ENCODE measurements around the gene METTL25. TPM values are rescaled to one million over a fixed set of nuclear protein-coding genes. Genes with fewer than 3 reads are reported as not detected.

The METTL25 gene
- total RNA-seq, 4 donors from 2014 or later: 6.1 to 16.8 (median 12.3) TPM

DNA sequence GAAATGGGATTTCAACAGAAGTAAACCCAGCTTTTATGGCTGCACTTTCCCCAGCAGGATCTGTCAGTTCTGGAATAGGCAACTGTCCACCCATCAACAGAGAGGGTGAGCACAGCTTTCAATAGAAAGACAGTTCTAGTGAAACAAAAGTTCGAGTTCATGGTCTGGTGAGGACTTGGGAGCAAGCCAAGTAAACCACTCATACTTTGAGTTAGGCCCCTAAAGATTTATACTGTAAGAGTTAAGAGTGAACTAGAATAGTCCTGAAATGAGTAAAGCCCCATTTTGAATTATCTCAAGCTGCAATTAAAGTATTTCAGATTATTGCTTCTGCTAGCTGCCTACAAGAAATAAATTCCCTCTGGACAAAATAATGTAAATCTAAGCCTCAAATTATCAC lies 82.6 kb downstream of the METTL25 start:
- H3K4me3 ChIP-seq: no peak overlapping the region
- WGBS, 2 donors: 52% methylated on average over 1 of the region's 1 CpG
- no peak overlapping the region for H3K27ac ChIP-seq
- no peaks in the 10 kb centered on the region for H3K27me3 ChIP-seq
- peaks cover 0 to 56% (median 0%) of the 10 kb centered on the region in 3 donors for H3K36me3 ChIP-seq
- H3K4me1 ChIP-seq: no peaks in the 10 kb centered on the region
- no peaks in the 10 kb centered on the region for H3K9me3 ChIP-seq
- TF ChIP-seq CTCF (IDR thresholded peaks at IDR 0.05) (no peak), EP300 (IDR thresholded peaks at IDR 0.05) (no peak), POLR2A (IDR thresholded peaks at IDR 0.05) (no peak)
- DNase-seq (ENCODE audit: low spot score in 2 of 2): no peak

GRCh38 chr12:82448911-82449578 lies 90.7 kb downstream of the METTL25 start:
- TF ChIP-seq POLR2A (IDR thresholded peaks at IDR 0.05) (no peak), CTCF (IDR thresholded peaks at IDR 0.05) (no peak), EP300 (IDR thresholded peaks at IDR 0.05) (no peak)
- no peak for DNase-seq (ENCODE audit: low spot score in 2 of 2)
- WGBS, 2 donors: 84 to 88% methylated on average over 2 of the region's 2 CpGs
- Histone ChIP-seq H3K27ac (no peak overlapping the region), H3K9me3 (no peaks in the 10 kb centered on the region), H3K36me3 (peaks cover 0 to 15% (median 0%) of the 10 kb centered on the region in 3 donors), H3K4me3 (no peak overlapping the region), H3K27me3 (no peaks in the 10 kb centered on the region), H3K4me1 (no peaks in the 10 kb centered on the region)

DNA sequence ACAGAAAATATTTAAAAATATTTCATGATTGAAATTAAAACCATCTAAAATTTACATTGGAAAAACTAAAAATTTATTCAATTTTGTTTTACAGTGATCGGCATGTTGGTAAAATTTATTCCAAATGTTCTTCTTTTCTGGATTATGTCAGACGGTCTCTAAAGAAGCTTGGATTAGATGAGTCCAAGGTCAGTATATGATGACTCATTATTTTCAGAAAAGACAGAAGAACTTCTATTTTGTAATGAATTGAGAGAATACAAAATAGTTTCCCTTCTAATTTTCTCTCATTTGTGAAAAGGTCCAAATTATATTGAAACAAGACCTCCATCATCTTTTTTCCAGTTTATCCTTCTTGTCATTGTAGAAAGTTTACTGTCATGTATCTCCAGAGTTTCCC lies 98.3 kb downstream of the METTL25 start:
- WGBS, 2 donors: 50 to 59% methylated on average over 2 of the region's 2 CpGs
- H3K36me3 ChIP-seq: peaks cover 0 to 44% (median 0%) of the 10 kb centered on the region in 3 donors
- H3K27ac ChIP-seq: no peak overlapping the region
- H3K9me3 ChIP-seq: no peaks in the 10 kb centered on the region
- TF ChIP-seq CTCF (IDR thresholded peaks at IDR 0.05) (no peak), EP300 (IDR thresholded peaks at IDR 0.05) (no peak), POLR2A (IDR thresholded peaks at IDR 0.05) (no peak)
- no peaks in the 10 kb centered on the region for H3K27me3 ChIP-seq
- H3K4me1 ChIP-seq: no peaks in the 10 kb centered on the region
- no peak overlapping the region for H3K4me3 ChIP-seq
- DNase-seq (ENCODE audit: low spot score in 2 of 2): no peak

DNA sequence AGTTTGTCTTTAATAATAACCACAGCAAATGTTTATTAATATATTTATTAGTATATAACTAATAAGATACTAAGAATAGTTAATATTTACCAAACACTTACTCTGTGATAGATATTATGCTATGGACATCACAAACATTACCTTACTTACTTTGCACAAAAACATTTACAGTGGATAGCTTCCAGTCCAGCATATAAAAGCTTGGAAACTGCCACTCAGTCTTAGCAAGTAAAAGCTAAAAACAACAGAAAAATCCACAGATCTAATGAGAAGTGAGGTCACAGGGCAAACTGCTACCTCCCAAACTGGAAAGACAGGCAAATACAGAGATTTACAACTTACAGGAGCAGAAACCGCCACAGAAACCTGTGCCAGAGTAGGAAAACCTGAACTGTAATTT lies 99.8 kb downstream of the METTL25 start:
- H3K27me3 ChIP-seq: no peaks in the 10 kb centered on the region
- no peak for DNase-seq (ENCODE audit: low spot score in 2 of 2)
- TF ChIP-seq CTCF (IDR thresholded peaks at IDR 0.05): no peak
- no peak for TF ChIP-seq EP300 (IDR thresholded peaks at IDR 0.05)
- TF ChIP-seq POLR2A (IDR thresholded peaks at IDR 0.05): no peak
- H3K27ac ChIP-seq: no peak overlapping the region
- peaks cover 0 to 54% (median 0%) of the 10 kb centered on the region in 3 donors for H3K36me3 ChIP-seq
- no peak overlapping the region for H3K4me3 ChIP-seq
- WGBS, 2 donors: 97 to 100% methylated on average over 1 of the region's 1 CpG
- no peaks in the 10 kb centered on the region for H3K9me3 ChIP-seq
- no peaks in the 10 kb centered on the region for H3K4me1 ChIP-seq

DNA sequence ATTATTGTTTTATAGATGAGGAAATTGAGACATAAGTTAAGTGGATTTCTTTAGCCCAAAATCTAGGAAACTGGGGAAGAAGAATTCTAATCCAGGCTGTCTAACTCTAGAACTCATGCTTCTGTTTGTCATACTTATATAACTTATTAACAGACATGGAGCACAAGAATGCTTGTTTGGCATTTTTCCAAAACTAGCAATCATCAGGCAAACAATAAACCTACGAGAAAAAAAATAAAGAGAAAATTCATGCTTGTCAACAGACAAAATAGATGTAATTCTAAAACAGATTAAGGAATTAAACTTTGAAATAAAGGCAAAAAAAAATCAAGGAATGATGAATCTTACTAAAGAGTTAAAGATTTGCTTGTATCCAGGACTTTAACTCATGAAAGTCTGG lies 103.1 kb downstream of the METTL25 start:
- DNase-seq (ENCODE audit: low spot score in 2 of 2): no peak
- no peak overlapping the region for H3K4me3 ChIP-seq
- H3K4me1 ChIP-seq: no peaks in the 10 kb centered on the region
- WGBS, 2 donors: 43 to 52% methylated on average over 1 of the region's 1 CpG
- H3K27ac ChIP-seq: no peak overlapping the region
- H3K27me3 ChIP-seq: no peaks in the 10 kb centered on the region
- peaks cover 0 to 67% (median 0%) of the 10 kb centered on the region in 3 donors for H3K36me3 ChIP-seq
- H3K9me3 ChIP-seq: no peaks in the 10 kb centered on the region
- no peak for TF ChIP-seq POLR2A (IDR thresholded peaks at IDR 0.05)
- TF ChIP-seq EP300 (IDR thresholded peaks at IDR 0.05): no peak
- TF ChIP-seq CTCF (IDR thresholded peaks at IDR 0.05): no peak

Measured in tibial nerve (tissue), 4 donors.